NB4 (cell line): Measurements from ENCODE around the gene PRUNE2.

Source experiments
- POLR2A ChIP-seq: IDR thresholded peaks from 2 replicates; pipeline ENCODE4 v1.6.1; 2011; ENCODE audit warnings: mild to moderate bottlenecking; ENCODE audit not compliant: insufficient read length; ENCODE audit errors: extremely low read depth
- TF ChIP-seq, protein P1 (sequence below): IDR thresholded peaks from 2 replicates; pipeline ENCODE4 v1.6.1; 2011; ENCODE audit warnings: low read depth, low read length
- TF ChIP-seq, protein P2 (sequence below): IDR thresholded peaks from one replicate; pipeline ENCODE4 v1.5.1; 2012; ENCODE audit warnings: low read depth, low read length

- TF ChIP-seq POLR2A: no peak
- TF ChIP-seq, protein P1, sequence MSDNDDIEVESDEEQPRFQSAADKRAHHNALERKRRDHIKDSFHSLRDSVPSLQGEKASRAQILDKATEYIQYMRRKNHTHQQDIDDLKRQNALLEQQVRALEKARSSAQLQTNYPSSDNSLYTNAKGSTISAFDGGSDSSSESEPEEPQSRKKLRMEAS: no peak
- TF ChIP-seq, protein P2, sequence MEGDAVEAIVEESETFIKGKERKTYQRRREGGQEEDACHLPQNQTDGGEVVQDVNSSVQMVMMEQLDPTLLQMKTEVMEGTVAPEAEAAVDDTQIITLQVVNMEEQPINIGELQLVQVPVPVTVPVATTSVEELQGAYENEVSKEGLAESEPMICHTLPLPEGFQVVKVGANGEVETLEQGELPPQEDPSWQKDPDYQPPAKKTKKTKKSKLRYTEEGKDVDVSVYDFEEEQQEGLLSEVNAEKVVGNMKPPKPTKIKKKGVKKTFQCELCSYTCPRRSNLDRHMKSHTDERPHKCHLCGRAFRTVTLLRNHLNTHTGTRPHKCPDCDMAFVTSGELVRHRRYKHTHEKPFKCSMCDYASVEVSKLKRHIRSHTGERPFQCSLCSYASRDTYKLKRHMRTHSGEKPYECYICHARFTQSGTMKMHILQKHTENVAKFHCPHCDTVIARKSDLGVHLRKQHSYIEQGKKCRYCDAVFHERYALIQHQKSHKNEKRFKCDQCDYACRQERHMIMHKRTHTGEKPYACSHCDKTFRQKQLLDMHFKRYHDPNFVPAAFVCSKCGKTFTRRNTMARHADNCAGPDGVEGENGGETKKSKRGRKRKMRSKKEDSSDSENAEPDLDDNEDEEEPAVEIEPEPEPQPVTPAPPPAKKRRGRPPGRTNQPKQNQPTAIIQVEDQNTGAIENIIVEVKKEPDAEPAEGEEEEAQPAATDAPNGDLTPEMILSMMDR: no peak
These were observed 26.8 kb upstream of the PRUNE2 start for GRCh38 chr9:76932757-76933156.
